Stimulated activated CD4-positive, alpha-beta T cell treated with anti-CD3 and anti-CD28 coated beads, Interleukin-15, amount 100 ng/mL, for 48 hours (primary cell): Measurements from ENCODE around the gene BARHL1.

Experiments used
- DNase-seq, 2 donors: peaks; one replicate each; pipeline ENCODE4 v3.0.0-alpha.2; 2020; ENCODE audit warnings: low read depth in 2 of 2

BARHL1 gene

GRCh38 chr9:132582276-132582785, at the start of gene BARHL1:
TSS of gene BARHL1 (plus strand) at chr9:132582606. CDS start at chr9:132582798, 192 bp downstream.
- DNase-seq = no peak

- no peak for DNase-seq
Measured at GRCh38 chr9:132534832-132535231, 47.6 kb upstream of the BARHL1 start.

- DNase-seq = no peak
Measured at GRCh38 chr9:132536124-132536523, 46.3 kb upstream of the BARHL1 start.

- no peak for DNase-seq
Measured at GRCh38 chr9:132537352-132537751, 45.1 kb upstream of the BARHL1 start.

GRCh38 chr9:132538071-132538470, 44.3 kb upstream of the BARHL1 start:
- no peak for DNase-seq

GRCh38 chr9:132539096-132539495, 43.3 kb upstream of the BARHL1 start:
- DNase-seq = no peak

GRCh38 chr9:132541051-132541450, 41.4 kb upstream of the BARHL1 start:
- DNase-seq = no peak

- DNase-seq = no peak
Measured at GRCh38 chr9:132541870-132542830, 40.3 kb upstream of the BARHL1 start.

- DNase-seq = no peak
Measured at GRCh38 chr9:132543251-132543650, 39.2 kb upstream of the BARHL1 start.

GRCh38 chr9:132543960-132544359, 38.4 kb upstream of the BARHL1 start:
- DNase-seq = no peak

- DNase-seq = no peak
Measured at GRCh38 chr9:132545578-132545977, 36.8 kb upstream of the BARHL1 start.

GRCh38 chr9:132546148-132547051, 36.0 kb upstream of the BARHL1 start:
- no peak for DNase-seq

GRCh38 chr9:132547052-132547431, 35.4 kb upstream of the BARHL1 start:
- DNase-seq = no peak

GRCh38 chr9:132547436-132547835, 35.0 kb upstream of the BARHL1 start:
- no peak for DNase-seq

GRCh38 chr9:132547976-132548730, 34.3 kb upstream of the BARHL1 start:
- no peak for DNase-seq

- no peak for DNase-seq
Measured at GRCh38 chr9:132548751-132549640, 33.4 kb upstream of the BARHL1 start.

GRCh38 chr9:132551556-132551955, 30.9 kb upstream of the BARHL1 start:
- DNase-seq = no peak

- DNase-seq = no peak
Measured at GRCh38 chr9:132552041-132552440, 30.4 kb upstream of the BARHL1 start.

- no peak for DNase-seq
Measured at GRCh38 chr9:132554755-132555154, 27.7 kb upstream of the BARHL1 start.

GRCh38 chr9:132555528-132555927, 26.9 kb upstream of the BARHL1 start:
- DNase-seq = no peak
